ENCODE measurements around the gene GPR137. TPM values are rescaled to one million over a fixed set of nuclear protein-coding genes. Genes with fewer than 3 reads are reported as not detected.
A peak's percentile ranks its signal among the peaks of the same experiment; 100 is the strongest.

The GPR137 gene
- total and polyA plus RNA-seq, 9 of the 15 experiments (the other 6 are each of a cell fraction or from before 2014, with no cell fraction given) = 0.32 to 26.7 (median 10.7) TPM

- TF ChIP-seq E2F6 (IDR thresholded peaks at IDR 0.05; ENCODE audit: borderline replicate concordance in 1 of 2, extremely low read depth in 1 of 2, insufficient read depth in 1 of 2, insufficient read length in 1 of 2, low read depth in 1 of 2, low read length in 1 of 2, poor library complexity in 1 of 2, severe bottlenecking in 1 of 2) = peak; percentile 22 to 64
- TF ChIP-seq KDM5B (IDR thresholded peaks at IDR 0.05; ENCODE audit: insufficient replicate concordance, low read depth, low read length) = peak; percentile 65
- TF ChIP-seq FIP1L1 (IDR thresholded peaks at IDR 0.05; ENCODE audit: low read depth, low read length, poor library complexity, severe bottlenecking) = peak; percentile 85
- peak; percentile 30; the same call in 1 of the 2 replicates for TF ChIP-seq TAF7 (tag; IDR thresholded peaks at IDR 0.05)
- TF ChIP-seq NFRKB (IDR thresholded peaks at IDR 0.05; ENCODE audit: low read depth) = peak; percentile 77
- TF ChIP-seq TAF1 (IDR thresholded peaks at IDR 0.05; ENCODE audit: control insufficient read depth, extremely low read depth, insufficient read depth, low read length, severe bottlenecking) = peak; percentile 72
- no peak for TF ChIP-seq NR2C1 (IDR thresholded peaks at IDR 0.05)
- TF ChIP-seq NR2C1 (tag; IDR thresholded peaks at IDR 0.05) = no peak
- no peak for TF ChIP-seq SNAPC5 (CRISPR knock-in tag; IDR thresholded peaks at IDR 0.05)
- 0 out of 2 replicates have a peak, but pooled peaks have one; percentile 26 for TF ChIP-seq NR3C1 (CRISPR knock-in tag; IDR thresholded peaks at IDR 0.05)
- TF ChIP-seq CXXC5 (CRISPR knock-in tag; IDR thresholded peaks at IDR 0.05) = peak; percentile 7; the same call in 1 of the 2 replicates
- TF ChIP-seq HNRNPL (IDR thresholded peaks at IDR 0.05; ENCODE audit: low read depth, low read length) = peak; percentile 84
- 0 out of 4 replicates have a peak, but pooled peaks of 1 of the 2 experiments have one; percentile 8 for TF ChIP-seq RAD21 (CRISPR knock-in tag; conservative IDR thresholded peaks at IDR 0.05 in 1 of 2, IDR thresholded peaks at IDR 0.05 in 1 of 2)
- TF ChIP-seq MBD2 (IDR thresholded peaks at IDR 0.05; ENCODE audit: borderline replicate concordance, low read depth) = peak; percentile 32; the same call in 1 of the 2 replicates
- peak; percentile 76 for TF ChIP-seq RB1 (IDR thresholded peaks at IDR 0.05; ENCODE audit: low read depth)
- TF ChIP-seq EP400 (IDR thresholded peaks at IDR 0.05) = peak; percentile 71
- TF ChIP-seq KDM2B (CRISPR knock-in tag; IDR thresholded peaks at IDR 0.05) = peak; percentile 79; the same call in 1 of the 2 replicates
- no peak for TF ChIP-seq ZNF408 (CRISPR knock-in tag; IDR thresholded peaks at IDR 0.05; ENCODE audit: low read depth)
- TF ChIP-seq ATF1 (CRISPR knock-in tag; IDR thresholded peaks at IDR 0.05) = no peak
- no peak; the same call in 1 of the 2 replicates for TF ChIP-seq ATF1 (tag; IDR thresholded peaks at IDR 0.05)
- no peak for TF ChIP-seq ID3 (CRISPR knock-in tag; IDR thresholded peaks at IDR 0.05)
- peak; percentile 34; the same call in 1 of the 2 replicates for TF ChIP-seq ID3 (tag; IDR thresholded peaks at IDR 0.05)
- TF ChIP-seq HDAC6 (IDR thresholded peaks at IDR 0.05; ENCODE audit: low read depth, low read length) = no peak
- TF ChIP-seq TEAD4 (IDR thresholded peaks at IDR 0.05; ENCODE audit: low read length) = peak; percentile 10; the same call in 1 of the 2 replicates
- TF ChIP-seq TEAD4 (CRISPR knock-in tag; IDR thresholded peaks at IDR 0.05; ENCODE audit: borderline replicate concordance) = no peak
Measured at GRCh38 chr11:64241491-64242374, 43.9 kb upstream of the GPR137 start (continued).
